ENCODE measurements around the gene GMCL2.
A peak's percentile ranks its signal among the peaks of the same experiment; 100 is the strongest.

Gene GMCL2

GRCh38 chr5:178153530-178154340, 33.4 kb downstream of the GMCL2 start, which contains the start of gene NHP2:
NHP2 (minus strand) TSS chr5:178153885; CDS start chr5:178153817, 68 bp downstream.
- peak; percentile 98 for DNase-seq (ENCODE audit: low read depth, low spot score)
- H3K4me3 ChIP-seq (ENCODE audit: low read length), result peak within 1 kb of the TSS; percentile 78

DNA sequence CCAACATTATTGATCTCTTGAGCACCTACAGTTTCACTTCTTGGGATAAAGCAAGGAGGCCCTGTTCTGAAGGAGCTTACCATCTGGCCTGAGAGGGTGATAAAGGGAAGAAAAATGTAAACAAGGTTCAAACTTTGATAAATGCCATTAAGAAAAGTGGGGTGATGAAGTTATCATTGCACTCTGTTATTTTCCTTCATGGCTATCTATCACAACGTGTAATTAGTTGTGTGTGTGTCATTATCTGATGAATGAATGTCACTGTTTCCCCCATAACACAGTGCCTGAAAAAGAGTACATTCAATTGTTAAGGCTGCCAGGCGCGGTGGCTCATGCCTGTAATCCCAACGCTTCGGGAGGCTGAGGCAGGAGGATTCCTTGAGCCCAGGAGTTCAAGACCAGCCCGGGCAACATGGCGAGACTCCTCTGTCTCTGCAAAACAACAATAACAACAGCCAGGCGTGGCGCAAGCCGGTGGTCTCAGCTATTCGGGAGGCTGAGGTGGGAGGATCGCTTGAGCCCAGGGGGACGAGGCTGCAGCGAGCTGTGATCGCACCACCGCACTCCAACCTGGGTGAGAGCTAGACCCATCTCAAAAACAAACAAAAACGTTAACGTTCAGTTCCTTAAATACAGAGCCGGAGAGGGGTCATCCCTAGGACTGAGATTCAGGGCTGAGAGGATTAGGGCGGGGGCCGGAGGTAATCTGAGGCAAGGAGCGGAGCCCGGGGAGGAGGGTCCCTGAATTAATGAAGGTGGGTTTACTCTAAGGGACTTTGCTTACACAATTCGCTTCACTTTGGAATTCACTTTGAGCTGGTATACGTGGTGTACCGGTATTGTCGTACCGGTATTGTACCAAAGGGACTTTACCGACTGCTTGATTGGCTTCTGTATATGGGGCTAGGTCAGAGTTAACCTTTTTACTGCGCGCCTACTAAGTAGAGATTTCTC, 34.4 kb downstream of the GMCL2 start:
- DNase-seq (ENCODE audit: low read depth, low spot score), result no peak
- H3K4me3 ChIP-seq (ENCODE audit: low read length), result peak overlapping the region; percentile 78

DNA sequence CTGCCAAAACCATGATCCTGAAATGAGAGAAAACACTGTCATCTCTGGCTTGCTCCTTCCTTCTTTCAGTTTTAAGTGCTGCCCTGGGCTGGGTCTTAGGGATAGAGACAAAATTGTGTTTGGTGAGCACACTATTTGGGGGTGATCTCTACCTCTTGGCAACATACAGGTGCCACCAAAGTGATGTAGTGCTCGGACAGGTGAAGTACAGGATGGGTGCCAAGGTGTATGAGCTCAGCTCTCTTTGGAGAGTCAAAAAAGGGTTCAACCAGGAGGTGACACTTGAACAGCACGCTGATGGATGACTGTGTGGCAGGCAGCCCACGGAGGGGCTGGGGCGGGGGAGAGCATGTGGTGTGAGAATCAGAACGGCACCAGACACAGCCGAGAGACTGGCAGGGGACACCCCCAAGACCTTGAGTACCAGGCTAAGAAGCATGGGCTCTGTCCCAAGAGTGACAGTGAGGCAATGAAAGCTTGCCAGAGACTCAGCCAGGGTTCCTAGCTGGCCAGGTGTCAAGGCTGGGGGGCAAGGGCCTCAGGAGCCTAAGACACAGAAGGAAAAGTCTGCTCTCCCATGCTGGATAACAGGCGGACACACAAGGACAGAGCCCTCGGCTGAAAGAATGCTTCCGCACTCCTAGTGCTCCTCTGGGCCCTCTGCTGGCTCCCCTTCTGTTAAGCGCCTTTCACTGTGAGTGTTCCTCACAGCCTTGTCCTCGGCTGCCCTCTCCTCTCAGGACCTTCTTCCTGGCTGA, 36.0 kb downstream of the GMCL2 start:
- no peak for DNase-seq (ENCODE audit: low read depth, low spot score)
- no peak overlapping the region for H3K4me3 ChIP-seq (ENCODE audit: low read length)

GRCh38 chr5:178149199-178149932, 37.8 kb downstream of the GMCL2 start:
- no peak overlapping the region for H3K4me3 ChIP-seq (ENCODE audit: low read length)
- DNase-seq (ENCODE audit: low read depth, low spot score), result no peak

DNA sequence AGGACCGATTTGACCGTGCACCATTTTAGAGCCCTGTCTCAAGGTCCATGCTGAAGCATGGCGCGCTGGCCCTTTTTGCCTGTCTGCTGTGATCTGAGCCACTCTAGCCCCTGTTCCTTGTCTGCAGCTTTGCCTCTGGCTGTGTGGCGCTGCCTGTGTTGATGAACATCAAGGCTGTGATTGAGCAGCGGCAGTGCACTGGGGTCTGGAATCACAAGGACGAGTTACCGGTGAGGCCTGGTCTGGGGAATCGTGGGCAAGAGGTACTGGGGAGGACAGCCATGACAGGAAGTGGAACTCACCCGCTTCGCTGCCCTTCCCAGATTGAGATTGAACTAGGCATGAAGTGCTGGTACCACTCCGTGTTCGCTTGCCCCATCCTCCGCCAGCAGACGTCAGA, 39.8 kb downstream of the GMCL2 start:
- no peak overlapping the region for H3K4me3 ChIP-seq (ENCODE audit: low read length)
- DNase-seq (ENCODE audit: low read depth, low spot score), result no peak

DNA sequence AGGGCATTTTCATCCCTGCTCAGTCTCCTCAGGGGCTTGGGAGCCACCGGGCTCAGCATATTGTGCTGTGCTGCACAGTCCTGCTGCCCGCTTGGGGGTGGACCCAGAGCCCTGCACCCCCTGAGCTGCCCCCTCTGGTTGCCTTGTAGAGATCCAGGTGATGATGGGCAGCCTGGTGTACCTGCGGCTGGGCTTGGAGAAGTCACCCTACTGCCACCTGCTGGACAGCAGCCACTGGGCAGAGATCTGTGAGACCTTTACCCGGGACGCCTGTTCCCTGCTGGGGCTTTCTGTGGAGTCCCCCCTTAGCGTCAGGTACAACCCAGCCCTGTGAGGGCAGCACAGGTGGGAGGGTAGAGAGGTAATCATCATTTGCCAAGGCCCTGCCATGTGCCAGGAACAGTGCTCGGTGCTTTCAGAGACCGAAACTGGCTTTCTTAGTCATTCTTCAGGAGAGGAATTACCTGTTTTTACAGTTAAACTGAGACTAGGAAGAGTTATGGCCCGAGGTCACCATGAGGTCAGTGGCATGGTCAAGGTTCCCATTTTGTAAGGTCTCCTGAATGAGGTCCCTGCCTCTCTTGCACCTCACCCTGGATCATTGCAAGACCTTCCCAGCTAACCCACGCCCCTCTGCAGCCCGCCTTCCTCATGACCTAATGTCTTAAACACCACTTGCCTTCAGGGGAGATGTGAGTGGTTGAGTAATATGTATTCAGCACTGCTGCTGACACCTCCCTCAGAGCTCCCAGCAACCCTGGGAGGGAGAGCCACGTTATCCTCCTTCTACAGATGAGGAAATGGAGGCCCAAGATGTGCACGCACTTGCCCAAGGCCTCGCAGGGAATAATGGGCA, 41.0 kb downstream of the GMCL2 start:
- no peak overlapping the region for H3K4me3 ChIP-seq (ENCODE audit: low read length)
- peak; percentile 42 for DNase-seq (ENCODE audit: low read depth, low spot score)

- H3K4me3 ChIP-seq (ENCODE audit: low read length), result no peak overlapping the region
- DNase-seq (ENCODE audit: low read depth, low spot score), result no peak
These were observed 43.3 kb downstream of the GMCL2 start for GRCh38 chr5:178143901-178144300.

- no peak overlapping the region for H3K4me3 ChIP-seq (ENCODE audit: low read length)
- no peak for DNase-seq (ENCODE audit: low read depth, low spot score)
These were observed 43.9 kb downstream of the GMCL2 start for GRCh38 chr5:178143246-178143645.

DNA sequence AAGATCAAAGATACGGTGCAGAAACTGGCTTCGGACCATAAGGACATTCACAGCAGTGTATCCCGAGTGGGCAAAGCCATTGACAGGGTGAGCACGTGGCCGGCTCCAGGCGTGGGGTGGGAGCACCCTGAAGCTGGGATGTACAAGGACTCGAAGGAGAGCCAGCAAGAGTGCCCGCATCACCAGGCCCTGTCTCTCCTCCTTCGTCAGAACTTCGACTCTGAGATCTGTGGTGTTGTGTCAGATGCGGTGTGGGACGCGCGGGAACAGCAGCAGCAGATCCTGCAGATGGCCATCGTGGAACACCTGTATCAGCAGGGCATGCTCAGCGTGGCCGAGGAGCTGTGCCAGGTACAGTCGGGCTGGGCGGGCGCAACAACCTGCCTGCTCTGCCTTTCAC, 44.5 kb downstream of the GMCL2 start:
- no peak for DNase-seq (ENCODE audit: low read depth, low spot score)

GRCh38 chr5:178141550-178141949, 45.6 kb downstream of the GMCL2 start:
- no peak overlapping the region for H3K4me3 ChIP-seq (ENCODE audit: low read length)
- DNase-seq (ENCODE audit: low read depth, low spot score), result no peak

More for the DNA sequence above, 44.5 kb downstream of the GMCL2 start:
- H3K4me3 ChIP-seq (ENCODE audit: low read length), result no peak overlapping the region

DNA sequence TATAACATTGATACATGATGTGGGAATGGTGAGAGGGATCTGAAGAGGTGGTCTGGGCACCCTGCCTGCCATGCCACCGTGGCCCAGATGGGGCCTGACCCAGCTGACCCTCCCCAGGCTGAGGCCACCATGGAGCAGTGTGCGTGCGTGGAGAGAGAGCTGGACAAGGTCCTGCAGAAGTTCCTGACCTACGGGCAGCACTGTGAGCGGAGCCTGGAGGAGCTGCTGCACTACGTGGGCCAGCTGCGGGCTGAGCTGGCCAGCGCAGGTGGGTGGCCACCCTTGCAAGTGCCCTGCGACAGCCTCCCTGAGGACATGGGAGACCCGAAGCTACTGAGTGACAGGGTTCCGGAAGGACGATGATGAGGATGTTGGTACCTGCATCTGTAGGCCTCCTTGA, 49.2 kb downstream of the GMCL2 start:
- H3K4me3 ChIP-seq (ENCODE audit: low read length), result no peak overlapping the region
- DNase-seq (ENCODE audit: low read depth, low spot score), result no peak

DNA sequence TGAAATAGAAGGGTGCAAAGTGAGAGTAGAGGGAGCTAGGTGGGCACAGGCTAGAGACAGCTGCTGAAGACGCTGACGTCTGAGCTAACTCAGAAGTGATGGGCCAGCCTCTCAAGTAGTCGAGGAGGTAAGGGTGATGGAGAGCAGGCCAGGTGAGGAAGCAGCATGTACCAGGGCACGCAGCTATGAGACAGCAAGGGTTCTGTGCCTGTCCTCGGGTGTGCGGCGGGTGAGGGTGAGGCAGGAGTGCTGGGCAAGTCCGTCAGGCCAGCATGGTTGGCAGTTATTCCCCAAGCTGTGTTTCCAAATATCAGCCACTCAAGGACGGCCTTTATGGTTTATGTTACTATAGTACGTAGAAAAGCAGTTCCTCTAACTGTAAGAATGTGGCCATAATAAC, 50.2 kb downstream of the GMCL2 start:
- DNase-seq (ENCODE audit: low read depth, low spot score), result no peak
- H3K4me3 ChIP-seq (ENCODE audit: low read length), result no peak overlapping the region

All from Jurkat, Clone E6-1 (cell line).